DND-41 (cell line): ENCODE data around the gene CYP46A1.

Experiments used
- ATAC-seq: fragments of 200-7000 bp; cut with Tn5 transposase; 3 replicates; pipeline ENCODE4 v1.9.1; 2021; ENCODE audit warnings: low read depth; ENCODE audit not compliant: insufficient read depth
- DNase-seq: peaks from one replicate; pipeline ENCODE4 v3.0.0-alpha.2; 2020
- H2AFZ ChIP-seq: 2 replicates; pipeline ENCODE4 v1.6.0; 2012; ENCODE audit warnings: low read depth, low read length
- H3K27ac ChIP-seq: 2 replicates; pipeline ENCODE4 v1.5.1; 2012; ENCODE audit warnings: low read length, inconsistent platforms
- H3K27me3 ChIP-seq: fragments of 200-600 bp; sonication (generic); 2 replicates; pipeline ENCODE4 v1.6.0; 2012; ENCODE audit warnings: low read length, mild to moderate bottlenecking, inconsistent platforms; ENCODE audit not compliant: insufficient read depth, poor library complexity
- H3K36me3 ChIP-seq: 2 replicates; pipeline ENCODE4 v1.5.1; 2012; ENCODE audit warnings: low read length, inconsistent platforms; ENCODE audit not compliant: insufficient read depth
- H3K4me1 ChIP-seq: 2 replicates; pipeline ENCODE4 v1.5.1; 2012; ENCODE audit warnings: mild to moderate bottlenecking, low read length; ENCODE audit not compliant: insufficient read depth
- H3K4me2 ChIP-seq: 2 replicates; pipeline ENCODE4 v1.6.0; 2012; ENCODE audit warnings: mild to moderate bottlenecking, moderate library complexity, low read length, inconsistent platforms; ENCODE audit not compliant: insufficient read depth
- H3K4me3 ChIP-seq, 2 experiments: fragments of 200-600 bp in 1 of 2; shearing (Covaris generic) in 1 of 2; 2 replicates each; pipeline ENCODE4 v1.5.1; 2012 to 2016; ENCODE audit warnings: inconsistent platforms in 2 of 2, low read length in 2 of 2, mild to moderate bottlenecking in 2 of 2, low read depth in 1 of 2, moderate library complexity in 1 of 2
- H3K79me2 ChIP-seq: 2 replicates; pipeline ENCODE4 v1.6.0; 2012; ENCODE audit warnings: low read length, inconsistent platforms; ENCODE audit not compliant: insufficient read depth
- H3K9ac ChIP-seq: 2 replicates; pipeline ENCODE4 v1.6.0; 2012; ENCODE audit warnings: low read depth, mild to moderate bottlenecking, inconsistent platforms, low read length, moderate library complexity
- H3K9me3 ChIP-seq: 2 replicates; pipeline ENCODE4 v1.5.1; 2012; ENCODE audit warnings: low read length, moderate library complexity, mild to moderate bottlenecking, inconsistent platforms; ENCODE audit not compliant: insufficient read depth, severe bottlenecking
- H4K20me1 ChIP-seq: 2 replicates; pipeline ENCODE4 v1.6.0; 2012; ENCODE audit warnings: low read length; ENCODE audit not compliant: insufficient read depth
- CTCF ChIP-seq: IDR thresholded peaks from 2 replicates; pipeline ENCODE4 v1.5.1; 2012; ENCODE audit warnings: borderline replicate concordance, low read length, moderate library complexity, mild to moderate bottlenecking; ENCODE audit not compliant: poor library complexity, severe bottlenecking; ENCODE audit errors: extremely low read depth
- EZH2 ChIP-seq: IDR thresholded peaks from 3 replicates; pipeline ENCODE4 v1.6.1; 2012; ENCODE audit warnings: borderline replicate concordance, low read depth, mild to moderate bottlenecking, moderate library complexity, low read length, inconsistent platforms; ENCODE audit not compliant: severe bottlenecking

The CYP46A1 gene

GRCh38 chr14:99721792-99722516, 37.9 kb downstream of the CYP46A1 start:
- no peak overlapping the region for H3K9ac ChIP-seq
- H3K4me2 ChIP-seq, result no peak overlapping the region
- no peak for TF ChIP-seq CTCF
- no peak for TF ChIP-seq EZH2
- H3K9me3 ChIP-seq, result no peaks in the 10 kb centered on the region
- no peak overlapping the region for H3K27ac ChIP-seq
- ATAC-seq, result no peak
- peaks cover 7% of the 10 kb centered on the region for H3K27me3 ChIP-seq
- H3K79me2 ChIP-seq, result no peaks in the 10 kb centered on the region
- 0 out of 2 replicates have a peak, but pooled peaks cover 3% of the 10 kb centered on the region for H4K20me1 ChIP-seq
- no peak overlapping the region for H2AFZ ChIP-seq
- no peaks in the 10 kb centered on the region for H3K36me3 ChIP-seq
- DNase-seq, result no peak
- H3K4me1 ChIP-seq, result no peaks in the 10 kb centered on the region
- H3K4me3 ChIP-seq, result no peak overlapping the region

- Histone ChIP-seq H3K4me2 (no peak overlapping the region), H3K4me3 (no peak overlapping the region), H3K79me2 (no peaks in the 10 kb centered on the region), H3K36me3 (no peaks in the 10 kb centered on the region), H3K27ac (no peak overlapping the region), H2AFZ (no peak overlapping the region), H3K27me3 (peaks cover 7% of the 10 kb centered on the region), H3K9me3 (no peaks in the 10 kb centered on the region), H3K9ac (no peak overlapping the region), H3K4me1 (no peaks in the 10 kb centered on the region), H4K20me1 (0 out of 2 replicates have a peak, but pooled peaks cover 3% of the 10 kb centered on the region)
- ATAC-seq (no peak), DNase-seq (peak; percentile 1)
- TF ChIP-seq EZH2 (no peak), CTCF (no peak)
Measured at GRCh38 chr14:99722741-99723140, 38.6 kb downstream of the CYP46A1 start.

GRCh38 chr14:99724196-99724891, 40.2 kb downstream of the CYP46A1 start:
- H3K27ac ChIP-seq, result no peak overlapping the region
- DNase-seq, result no peak
- no peaks in the 10 kb centered on the region for H3K79me2 ChIP-seq
- ATAC-seq, result no peak
- H3K36me3 ChIP-seq, result no peaks in the 10 kb centered on the region
- H2AFZ ChIP-seq, result no peak overlapping the region
- H3K9me3 ChIP-seq, result no peaks in the 10 kb centered on the region
- H3K9ac ChIP-seq, result no peak overlapping the region
- H4K20me1 ChIP-seq, result peaks cover 3% of the 10 kb centered on the region; the same call in 1 of the 2 replicates
- TF ChIP-seq EZH2 (no peak), CTCF (no peak)
- peaks cover 7% of the 10 kb centered on the region for H3K27me3 ChIP-seq
- no peaks in the 10 kb centered on the region for H3K4me1 ChIP-seq
- no peak overlapping the region for H3K4me2 ChIP-seq
- no peak overlapping the region for H3K4me3 ChIP-seq
